GM20000 (cell line): Measurements from ENCODE around the gene TMEM250.

ENCODE experiments used
- DNase-seq: peaks from one replicate; pipeline ENCODE4 v3.0.0; 2012; ENCODE audit warnings: low spot score
- TF ChIP-seq, protein P1 (sequence below): IDR thresholded peaks from 2 replicates; pipeline ENCODE4 v1.5.1; 2012; ENCODE audit warnings: mild to moderate bottlenecking, control low read depth; ENCODE audit errors: extremely low read depth, missing control alignments

Gene TMEM250, protein sequence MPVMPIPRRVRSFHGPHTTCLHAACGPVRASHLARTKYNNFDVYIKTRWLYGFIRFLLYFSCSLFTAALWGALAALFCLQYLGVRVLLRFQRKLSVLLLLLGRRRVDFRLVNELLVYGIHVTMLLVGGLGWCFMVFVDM

DNA sequence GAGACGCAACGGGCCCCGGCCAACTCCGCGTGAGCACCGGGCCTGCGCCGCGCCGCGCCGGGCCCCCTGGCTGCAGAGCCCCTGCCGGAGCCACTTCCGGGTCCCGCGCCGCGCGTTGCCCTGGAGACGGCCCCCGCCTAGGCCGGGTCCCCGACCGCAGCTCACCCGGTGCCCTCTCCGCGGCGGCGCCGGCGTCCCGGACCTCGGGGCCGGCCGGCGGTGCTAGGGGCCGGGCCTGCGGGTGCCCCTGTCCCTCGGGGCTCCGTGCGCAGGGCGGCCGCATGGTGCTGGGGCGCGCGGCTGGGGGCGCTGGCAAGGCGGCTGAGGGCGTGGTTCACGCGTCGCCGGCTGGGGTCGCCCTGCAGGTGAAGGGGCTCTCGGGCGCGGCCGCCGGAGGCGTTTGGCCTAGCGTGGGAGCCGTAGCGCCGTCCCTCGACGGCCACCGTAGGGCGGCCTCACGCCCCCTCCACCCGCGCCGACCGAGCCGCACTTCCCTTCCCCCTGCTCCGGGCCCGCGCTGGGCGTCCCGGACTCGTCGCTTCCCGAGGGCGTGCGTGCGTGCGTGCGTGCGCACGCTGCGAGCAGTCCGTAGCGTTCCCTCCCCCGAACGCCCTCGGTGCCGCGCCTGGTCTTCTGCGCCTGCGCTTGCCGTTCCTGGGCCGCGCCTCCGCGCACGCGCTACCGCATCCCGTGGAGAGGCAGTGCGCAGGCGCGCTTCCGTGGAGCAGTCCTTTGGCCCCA lies at the start of gene TMEM250:
TMEM250 (minus strand) TSS at position 556 of the 741 bp plus-strand sequence. CDS start 1,975 bp downstream, outside the sequence.
- TF ChIP-seq, protein P1, sequence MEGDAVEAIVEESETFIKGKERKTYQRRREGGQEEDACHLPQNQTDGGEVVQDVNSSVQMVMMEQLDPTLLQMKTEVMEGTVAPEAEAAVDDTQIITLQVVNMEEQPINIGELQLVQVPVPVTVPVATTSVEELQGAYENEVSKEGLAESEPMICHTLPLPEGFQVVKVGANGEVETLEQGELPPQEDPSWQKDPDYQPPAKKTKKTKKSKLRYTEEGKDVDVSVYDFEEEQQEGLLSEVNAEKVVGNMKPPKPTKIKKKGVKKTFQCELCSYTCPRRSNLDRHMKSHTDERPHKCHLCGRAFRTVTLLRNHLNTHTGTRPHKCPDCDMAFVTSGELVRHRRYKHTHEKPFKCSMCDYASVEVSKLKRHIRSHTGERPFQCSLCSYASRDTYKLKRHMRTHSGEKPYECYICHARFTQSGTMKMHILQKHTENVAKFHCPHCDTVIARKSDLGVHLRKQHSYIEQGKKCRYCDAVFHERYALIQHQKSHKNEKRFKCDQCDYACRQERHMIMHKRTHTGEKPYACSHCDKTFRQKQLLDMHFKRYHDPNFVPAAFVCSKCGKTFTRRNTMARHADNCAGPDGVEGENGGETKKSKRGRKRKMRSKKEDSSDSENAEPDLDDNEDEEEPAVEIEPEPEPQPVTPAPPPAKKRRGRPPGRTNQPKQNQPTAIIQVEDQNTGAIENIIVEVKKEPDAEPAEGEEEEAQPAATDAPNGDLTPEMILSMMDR, result no peak

DNA sequence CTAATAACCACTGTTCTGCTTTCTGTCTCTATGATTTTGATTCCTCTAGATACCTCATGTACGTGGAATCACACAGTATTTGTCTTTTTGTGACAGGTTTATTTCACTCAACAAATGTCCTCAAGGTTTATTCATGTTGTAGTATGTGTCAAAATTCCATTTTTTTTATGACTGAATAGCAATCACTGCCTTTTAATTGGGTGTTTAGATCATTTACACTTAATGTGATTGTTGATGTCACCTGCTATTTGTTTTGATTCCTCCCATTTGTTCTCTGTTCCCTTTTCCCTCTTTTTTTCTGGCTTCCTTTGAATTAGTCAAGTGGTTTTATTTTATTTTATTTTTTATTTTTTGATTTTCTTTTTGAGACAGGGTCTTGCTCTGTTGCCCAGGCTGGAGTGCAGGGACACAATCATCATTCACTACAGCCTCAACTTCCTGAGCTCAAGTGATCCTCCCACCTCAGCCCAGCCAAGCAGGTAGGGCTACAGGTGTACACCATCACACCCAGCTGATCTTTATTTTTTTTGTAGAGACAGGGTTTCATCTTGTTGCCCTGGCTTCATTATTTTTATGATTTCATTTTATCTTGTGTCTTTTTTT lies 44.7 kb upstream of the TMEM250 start:
- TF ChIP-seq, protein P1, result no peak

More for the DNA sequence above, at the start of gene TMEM250:
- peak; percentile 99 for DNase-seq

DNA sequence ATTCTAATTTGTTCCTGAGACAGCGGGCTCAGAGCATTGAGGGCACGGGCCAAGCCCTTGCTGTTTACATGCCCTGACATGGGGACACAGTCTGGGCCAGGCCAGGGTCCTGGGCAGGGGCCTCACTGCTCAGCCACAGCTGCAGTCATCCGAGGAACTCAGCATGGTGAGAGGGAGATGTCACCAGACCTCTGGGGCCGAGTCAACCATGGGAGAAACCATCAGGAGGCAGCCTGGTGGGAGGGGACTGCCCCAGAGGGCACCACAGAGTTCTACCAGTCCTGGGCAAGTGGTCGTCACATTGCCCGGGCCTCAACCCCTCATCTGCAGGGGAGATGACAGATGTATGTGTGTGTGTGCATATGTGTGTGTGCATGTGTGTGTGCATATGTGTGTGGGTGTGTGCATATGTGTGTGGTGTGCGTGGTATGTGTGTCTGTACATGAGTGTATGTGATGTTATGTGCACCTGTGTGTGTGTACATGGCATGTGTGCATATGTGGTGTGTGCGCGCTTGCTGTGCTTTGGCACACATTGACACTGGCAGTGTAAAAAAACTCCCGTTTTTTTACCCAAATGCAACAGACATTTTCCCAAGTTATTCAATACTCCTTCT lies 42.4 kb upstream of the TMEM250 start:
- TF ChIP-seq, protein P1, result no peak
- no peak for DNase-seq

More for the DNA sequence above, 44.7 kb upstream of the TMEM250 start:
- no peak for DNase-seq

DNA sequence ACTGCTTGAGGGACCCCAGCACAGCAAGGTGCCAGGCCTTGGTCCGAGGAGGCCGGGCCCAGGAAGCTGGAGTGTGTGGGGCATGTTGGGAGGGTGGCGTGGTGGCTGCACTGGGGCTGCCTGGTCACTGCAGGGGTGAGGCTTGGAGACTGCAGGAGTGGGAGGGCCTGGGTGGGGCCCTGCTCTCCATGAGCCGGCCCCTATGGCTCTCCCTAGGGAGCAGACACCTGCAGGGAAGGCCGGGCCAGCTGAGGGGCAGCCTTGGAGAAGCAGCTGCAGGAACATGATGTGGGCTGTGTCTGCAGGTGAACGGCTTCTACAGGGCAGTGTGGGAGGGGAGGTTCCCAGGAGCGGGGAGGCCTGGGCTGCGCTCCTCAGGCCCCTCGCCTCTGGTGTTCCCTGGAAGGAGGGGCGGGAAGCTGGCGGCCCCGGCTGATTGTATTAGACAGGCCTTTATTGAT lies 41.7 kb upstream of the TMEM250 start:
- TF ChIP-seq, protein P1, result no peak
- DNase-seq, result no peak

DNA sequence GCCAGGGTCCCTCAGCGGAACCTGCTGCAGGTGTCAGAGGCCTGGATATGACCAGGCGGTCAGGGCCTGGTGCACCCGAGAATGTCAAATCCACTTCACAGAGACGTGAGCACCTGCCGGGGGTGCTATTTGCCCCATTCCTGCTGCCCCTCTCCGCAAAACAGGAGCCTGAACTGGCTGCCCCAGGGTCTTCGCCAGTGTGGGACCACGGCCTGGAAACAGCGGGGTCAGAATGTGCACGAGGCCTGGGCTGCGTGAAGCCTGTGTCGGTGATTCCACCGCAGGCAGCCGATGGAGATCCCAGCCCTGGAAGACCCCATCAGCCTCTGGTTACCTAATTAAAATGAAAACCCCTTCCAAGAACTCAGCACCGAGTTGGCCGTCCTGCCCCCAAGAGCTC lies 41.2 kb upstream of the TMEM250 start:
- TF ChIP-seq, protein P1, result no peak
- no peak for DNase-seq

DNA sequence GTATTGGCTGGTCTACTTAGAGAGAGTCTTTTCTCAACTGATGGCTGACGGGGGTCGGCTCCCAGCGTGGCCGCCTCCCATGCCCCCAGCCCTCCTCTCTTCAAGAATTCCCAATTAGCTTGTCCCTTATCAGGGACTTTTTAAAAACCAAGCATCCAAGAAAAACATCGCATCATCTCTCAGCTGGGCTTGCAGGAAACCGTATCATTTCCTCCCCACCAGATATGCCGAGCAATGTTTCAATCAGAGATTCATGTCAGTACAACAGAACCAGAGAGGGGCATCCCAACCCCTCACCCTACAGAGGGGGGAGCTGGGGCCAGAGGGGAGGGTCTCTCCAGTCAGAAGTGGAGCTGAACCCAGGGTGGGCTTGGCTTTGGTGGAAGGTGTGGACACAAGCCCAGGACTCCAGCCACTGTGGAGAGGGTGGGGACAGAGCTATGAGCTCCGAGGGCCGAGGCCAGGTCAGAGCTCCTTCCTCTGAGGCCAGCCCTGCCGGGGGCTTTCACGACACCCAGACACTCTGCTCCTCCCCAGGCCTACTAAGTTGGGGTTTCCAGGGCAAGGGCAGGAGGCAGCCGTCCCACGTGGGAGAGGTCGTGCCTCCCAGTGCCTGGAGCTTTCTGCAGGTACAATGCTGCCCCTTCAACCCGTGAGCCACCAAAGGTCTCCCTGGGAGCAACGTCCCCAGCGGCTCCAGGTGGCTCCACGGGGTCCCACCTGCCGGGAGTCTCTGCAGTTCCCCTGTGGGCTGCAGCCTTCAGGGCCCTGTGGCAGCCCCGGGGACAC lies 39.0 kb upstream of the TMEM250 start:
- DNase-seq, result no peak

More for the DNA sequence above, 39.0 kb upstream of the TMEM250 start:
- TF ChIP-seq, protein P1, result no peak
